ENCODE data around the gene C1orf226. TPM values are rescaled to one million over a fixed set of nuclear protein-coding genes. Genes with fewer than 3 reads are reported as not detected.

Gene C1orf226
- total RNA-seq, 1 donor from 2014 or later = not detected

DNA sequence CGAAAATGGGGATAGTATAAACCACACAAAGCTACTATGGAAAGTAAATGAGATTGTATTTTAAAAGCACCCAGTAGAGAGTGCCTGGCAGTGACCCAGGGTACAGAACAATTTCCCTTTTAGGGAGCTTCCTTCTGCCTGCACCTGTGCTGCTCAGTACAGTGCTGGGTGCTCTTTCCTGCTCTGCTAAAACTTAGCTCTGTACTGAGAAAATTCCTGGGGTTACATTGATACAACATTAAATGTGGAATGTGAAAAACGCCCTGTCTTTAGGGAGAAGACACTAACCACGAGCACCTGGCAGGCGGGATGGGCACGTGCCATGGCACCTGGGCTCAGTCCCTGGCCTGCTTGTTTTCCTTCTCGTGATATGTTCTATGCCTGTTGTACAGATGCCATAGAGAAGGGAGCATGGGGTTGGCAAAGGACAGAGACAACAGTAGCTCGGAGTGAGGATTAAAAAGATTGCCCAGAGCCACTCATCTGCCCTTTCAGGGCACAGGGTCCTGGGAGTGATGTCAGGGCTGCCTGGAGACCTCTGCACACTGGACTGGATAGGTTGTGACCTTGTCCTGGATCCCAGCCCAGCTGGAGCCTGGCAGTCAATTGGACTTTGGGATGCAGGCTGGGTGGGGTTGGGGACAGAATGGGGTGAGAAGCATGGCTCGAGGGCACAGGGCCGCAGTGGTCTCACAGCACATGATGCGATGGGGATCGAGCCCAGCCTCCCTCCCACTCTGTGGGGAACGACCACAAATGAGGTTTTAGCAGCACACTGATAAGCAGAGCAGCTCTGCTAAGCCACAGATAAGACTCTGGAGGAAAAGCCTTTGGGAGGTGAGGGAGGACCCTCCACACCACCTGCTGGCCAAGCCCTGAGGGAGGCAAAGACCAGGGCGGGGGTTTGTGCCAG is 9.1 kb upstream of the C1orf226 start:
- H3K4me1 Mint-ChIP-seq = no peaks in the 10 kb centered on the region
- POLR2A ChIA-PET = no interaction called here
- no peak for DNase-seq
- TF ChIP-seq CTCF (IDR thresholded peaks at IDR 0.05) = no peak
- peaks cover 3% of the 10 kb centered on the region for H3K27me3 Mint-ChIP-seq
- ATAC-seq (ENCODE audit: low read depth) = no peak
- no peak overlapping the region for H3K27ac Mint-ChIP-seq
- CTCF ChIA-PET = no interaction called here
- no peak overlapping the region for H3K4me3 Mint-ChIP-seq
- no peaks in the 10 kb centered on the region for H3K9me3 Mint-ChIP-seq
- intact Hi-C loops (cut with micrococcal nuclease) = no loop called here
- H3K36me3 Mint-ChIP-seq (ENCODE audit: low read depth) = no peaks in the 10 kb centered on the region

DNA sequence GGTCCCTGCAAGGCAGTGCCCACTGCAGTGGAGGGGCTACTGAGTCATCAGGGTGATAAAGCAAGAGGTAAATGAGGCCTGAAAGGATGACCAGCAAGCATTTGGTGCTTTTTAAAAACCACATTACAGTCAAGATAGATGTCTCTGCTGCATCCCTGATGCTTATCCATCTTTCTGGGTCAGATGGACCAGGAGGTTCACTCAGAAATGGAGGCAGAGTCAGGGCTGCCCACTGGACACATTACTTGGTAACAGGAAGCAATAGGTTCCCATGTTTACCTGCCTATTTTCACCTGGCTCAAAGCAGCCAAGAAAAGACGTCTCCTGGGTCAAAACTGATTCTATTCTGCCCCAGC is 8.5 kb upstream of the C1orf226 start:
- no peak overlapping the region for H3K4me3 Mint-ChIP-seq
- no peaks in the 10 kb centered on the region for H3K4me1 Mint-ChIP-seq
- ATAC-seq (ENCODE audit: low read depth) (no peak), DNase-seq (no peak)
- no peaks in the 10 kb centered on the region for H3K9me3 Mint-ChIP-seq
- H3K36me3 Mint-ChIP-seq (ENCODE audit: low read depth) = no peaks in the 10 kb centered on the region
- H3K27me3 Mint-ChIP-seq = peaks cover 3% of the 10 kb centered on the region
- H3K27ac Mint-ChIP-seq = no peak overlapping the region
- intact Hi-C loops (cut with micrococcal nuclease) = no loop called here
- CTCF ChIA-PET = no interaction called here
- POLR2A ChIA-PET = no interaction called here
- TF ChIP-seq CTCF (IDR thresholded peaks at IDR 0.05) = no peak

DNA sequence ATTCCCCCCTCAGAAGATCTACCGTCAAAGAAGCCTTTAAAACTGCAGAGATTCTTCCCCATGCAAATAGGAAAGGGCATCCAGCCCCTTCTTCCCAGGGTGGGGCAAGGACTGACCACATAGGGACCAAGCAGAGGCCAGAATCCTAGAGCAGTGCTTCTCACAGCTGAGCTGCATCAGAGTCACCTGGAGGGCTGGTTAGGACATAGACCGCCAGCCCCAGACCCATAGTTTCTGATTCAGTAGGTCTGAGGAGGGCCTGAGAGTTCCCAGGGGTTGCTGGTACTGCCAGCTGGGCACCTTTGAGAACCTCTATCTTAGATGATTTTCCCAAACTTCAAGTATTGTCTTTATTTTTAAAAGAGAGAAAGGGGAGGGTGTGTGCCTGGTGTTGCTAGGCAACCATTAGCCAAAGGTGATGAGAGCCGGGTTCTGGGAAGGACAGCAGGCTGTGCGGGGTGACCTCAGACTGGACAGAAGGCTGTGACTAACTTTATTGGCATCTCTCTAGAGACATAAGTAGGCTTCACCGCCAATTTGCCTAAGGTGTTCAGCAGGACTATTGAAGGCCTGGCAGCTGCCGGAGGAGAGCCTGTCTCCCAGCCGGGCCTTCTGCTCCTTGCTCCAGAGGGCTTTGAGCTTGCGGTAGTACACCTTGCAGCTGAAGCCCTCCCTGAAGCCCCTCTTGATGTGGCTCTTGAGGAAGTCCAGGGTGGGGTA is 7.8 kb upstream of the C1orf226 start:
- H3K27me3 Mint-ChIP-seq = peaks cover 3% of the 10 kb centered on the region
- no peak overlapping the region for H3K4me3 Mint-ChIP-seq
- ChIA-PET CTCF (no interaction called here), POLR2A (no interaction called here)
- TF ChIP-seq CTCF (IDR thresholded peaks at IDR 0.05) = no peak
- intact Hi-C loops (cut with micrococcal nuclease) = no loop called here
- no peaks in the 10 kb centered on the region for H3K4me1 Mint-ChIP-seq
- no peak overlapping the region for H3K27ac Mint-ChIP-seq
- ATAC-seq (ENCODE audit: low read depth) (no peak), DNase-seq (no peak)
- no peaks in the 10 kb centered on the region for H3K9me3 Mint-ChIP-seq
- H3K36me3 Mint-ChIP-seq (ENCODE audit: low read depth) = no peaks in the 10 kb centered on the region

DNA sequence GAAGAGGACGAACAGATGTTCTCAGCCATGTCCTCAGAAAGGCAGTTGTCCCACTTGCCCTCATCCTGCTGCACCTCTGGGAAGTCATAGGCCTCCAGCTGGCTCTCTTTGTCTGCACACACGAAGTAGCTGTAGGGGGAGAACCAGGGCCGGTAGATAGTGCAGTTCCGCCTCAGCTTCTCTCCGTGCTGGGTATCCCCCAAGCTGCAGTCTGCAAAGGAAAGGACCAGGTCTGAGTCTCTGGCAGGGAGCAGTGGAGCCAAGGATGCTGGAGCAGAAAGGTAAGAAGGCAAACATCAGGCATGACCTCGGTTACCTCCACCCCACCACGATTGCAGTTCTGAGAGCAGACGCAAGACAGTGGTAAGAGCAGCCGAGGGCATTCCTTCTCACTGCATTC is 7.1 kb upstream of the C1orf226 start:
- CTCF ChIA-PET = no interaction called here
- Mint-ChIP-seq H3K27me3 (peaks cover 3% of the 10 kb centered on the region), H3K36me3 (ENCODE audit: low read depth) (no peaks in the 10 kb centered on the region), H3K27ac (no peak overlapping the region), H3K4me3 (no peak overlapping the region), H3K9me3 (no peaks in the 10 kb centered on the region), H3K4me1 (no peaks in the 10 kb centered on the region)
- POLR2A ChIA-PET = no interaction called here
- TF ChIP-seq CTCF (IDR thresholded peaks at IDR 0.05) = no peak
- no peak for DNase-seq
- ATAC-seq (ENCODE audit: low read depth) = no peak
- intact Hi-C loops (cut with micrococcal nuclease) = no loop called here

- intact Hi-C loops (cut with micrococcal nuclease) = no loop called here
- no peak overlapping the region for H3K27ac Mint-ChIP-seq
Observed at GRCh38 chr1:162375463-162375862, 6.1 kb upstream of the C1orf226 start.

More at GRCh38 chr1:162375463-162375862, 6.1 kb upstream of the C1orf226 start:
- ATAC-seq (ENCODE audit: low read depth) (no peak), DNase-seq (no peak)
- Mint-ChIP-seq H3K4me1 (no peaks in the 10 kb centered on the region), H3K9me3 (no peaks in the 10 kb centered on the region), H3K36me3 (ENCODE audit: low read depth) (no peaks in the 10 kb centered on the region), H3K27me3 (peaks cover 3% of the 10 kb centered on the region), H3K4me3 (no peak overlapping the region)
- POLR2A ChIA-PET = no interaction called here
- CTCF ChIA-PET = no interaction called here
- TF ChIP-seq CTCF (IDR thresholded peaks at IDR 0.05) = no peak
